ENCODE measurements around the gene SYNDIG1. TPM values are rescaled to one million over a fixed set of nuclear protein-coding genes. Genes with fewer than 3 reads are reported as not detected.

Gene SYNDIG1
- total RNA-seq, 1 experiment from 2014 or later: 5.4 TPM

DNA sequence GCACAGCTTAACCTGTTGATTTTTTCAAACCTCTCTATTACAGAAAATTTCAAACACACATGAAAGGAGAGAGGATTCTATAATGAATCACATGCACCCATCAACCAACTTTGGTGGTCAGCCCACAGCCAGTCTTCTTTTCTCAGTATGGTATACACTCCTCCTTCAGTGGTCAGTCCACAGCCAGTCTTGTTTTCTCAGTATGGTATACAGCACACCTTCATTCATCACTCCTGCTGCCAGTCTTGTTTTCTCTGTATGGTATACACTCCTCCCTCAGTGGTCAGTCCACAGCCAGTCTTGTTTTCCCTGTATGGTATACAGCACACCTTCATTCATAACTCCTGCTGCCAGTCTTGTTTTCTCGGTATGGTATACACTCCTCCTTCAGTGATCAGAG is 67.8 kb downstream of the SYNDIG1 start:
- Histone ChIP-seq H2BK120ac (ENCODE audit: low read depth, low read length, poor library complexity, severe bottlenecking) (no peak overlapping the region), H3K27me3 (ENCODE audit: insufficient read depth, low read length) (no peaks in the 10 kb centered on the region), H3K4ac (ENCODE audit: low read depth, low read length) (no peak overlapping the region), H3T11ph (ENCODE audit: low read length) (no peak overlapping the region), H4K91ac (ENCODE audit: insufficient read length, low read depth, low read length) (no peak overlapping the region), H3K9me3 (ENCODE audit: control insufficient read depth, low read depth, low read length) (no peaks in the 10 kb centered on the region), H2BK20ac (ENCODE audit: low read depth, low read length, poor library complexity, severe bottlenecking) (no peak overlapping the region), H4K20me1 (ENCODE audit: control insufficient read depth, insufficient read depth, insufficient read length) (no peaks in the 10 kb centered on the region), H3K18ac (ENCODE audit: insufficient read length, low read depth, low read length) (no peak overlapping the region), H3K4me2 (ENCODE audit: insufficient read depth, insufficient read length, low read length) (no peak overlapping the region), H3K79me2 (ENCODE audit: insufficient read depth, low read length) (no peaks in the 10 kb centered on the region), H3K27ac (ENCODE audit: insufficient read length, low read depth, low read length) (no peak overlapping the region), H3K4me1 (ENCODE audit: insufficient read depth, low read length) (no peaks in the 10 kb centered on the region), H4K5ac (ENCODE audit: insufficient read length, low read depth, low read length) (no peak overlapping the region), H3K23ac (ENCODE audit: insufficient read length, low read depth, low read length) (no peak overlapping the region), H3K23me2 (ENCODE audit: insufficient read length, low read depth, low read length, poor library complexity, severe bottlenecking) (no peaks in the 10 kb centered on the region), H4K8ac (replicated peaks; ENCODE audit: insufficient read length, low read depth, low read length) (no peak overlapping the region), H3K9ac (ENCODE audit: extremely low read depth, insufficient read length, low read length) (no peak overlapping the region), H2BK15ac (ENCODE audit: low read depth, low read length) (no peak overlapping the region), H2AFZ (ENCODE audit: low read length) (no peak overlapping the region), H2AK5ac (ENCODE audit: insufficient read length, low read length) (no peak overlapping the region), H3K14ac (ENCODE audit: insufficient read depth, low read length) (no peak overlapping the region), H2BK5ac (ENCODE audit: insufficient read length, low read length) (no peak overlapping the region), H3K56ac (ENCODE audit: insufficient read length, low read depth, low read length) (no peak overlapping the region), H3K79me1 (ENCODE audit: insufficient read depth, low read depth, low read length, poor library complexity, severe bottlenecking) (no peaks in the 10 kb centered on the region), H2BK12ac (ENCODE audit: insufficient read length, low read depth, low read length) (no peak overlapping the region)
- Mint-ChIP-seq H3K36me3 (ENCODE audit: insufficient read depth in 1 of 3, low read depth in 3 of 3) (peaks cover 0 to 3% (median 2%) of the 10 kb centered on the region in 3 experiments; a peak in 2 of 7 replicates), H3K9me3 (peaks cover 2% of the 10 kb centered on the region in 2 experiments; a peak in 4 of 5 replicates), H3K4me1 (peaks cover 0 to 5% of the 10 kb centered on the region in 2 experiments; a peak in 3 of 4 replicates), H3K4me3 (no peak overlapping the region), H3K27ac (no peak overlapping the region), H3K27me3 (ENCODE audit: low read depth) (no peaks in the 10 kb centered on the region)
- no CpG with 5 or more reads among the region's 1 CpG for WGBS (ENCODE audit: extremely low coverage, insufficient read length, low lambda C conversion rate)
- no peak for DNase-seq
- TF ChIP-seq, protein P1, sequence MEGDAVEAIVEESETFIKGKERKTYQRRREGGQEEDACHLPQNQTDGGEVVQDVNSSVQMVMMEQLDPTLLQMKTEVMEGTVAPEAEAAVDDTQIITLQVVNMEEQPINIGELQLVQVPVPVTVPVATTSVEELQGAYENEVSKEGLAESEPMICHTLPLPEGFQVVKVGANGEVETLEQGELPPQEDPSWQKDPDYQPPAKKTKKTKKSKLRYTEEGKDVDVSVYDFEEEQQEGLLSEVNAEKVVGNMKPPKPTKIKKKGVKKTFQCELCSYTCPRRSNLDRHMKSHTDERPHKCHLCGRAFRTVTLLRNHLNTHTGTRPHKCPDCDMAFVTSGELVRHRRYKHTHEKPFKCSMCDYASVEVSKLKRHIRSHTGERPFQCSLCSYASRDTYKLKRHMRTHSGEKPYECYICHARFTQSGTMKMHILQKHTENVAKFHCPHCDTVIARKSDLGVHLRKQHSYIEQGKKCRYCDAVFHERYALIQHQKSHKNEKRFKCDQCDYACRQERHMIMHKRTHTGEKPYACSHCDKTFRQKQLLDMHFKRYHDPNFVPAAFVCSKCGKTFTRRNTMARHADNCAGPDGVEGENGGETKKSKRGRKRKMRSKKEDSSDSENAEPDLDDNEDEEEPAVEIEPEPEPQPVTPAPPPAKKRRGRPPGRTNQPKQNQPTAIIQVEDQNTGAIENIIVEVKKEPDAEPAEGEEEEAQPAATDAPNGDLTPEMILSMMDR (conservative IDR thresholded peaks at IDR 0.05): no peak
